Stomach (tissue), 9 donors: ENCODE measurements around the gene MND1. TPM values are rescaled to one million over a fixed set of nuclear protein-coding genes. Genes with fewer than 3 reads are reported as not detected.

Source experiments
- DNase-seq, 2 donors: peaks; one replicate each; pipeline versions ENCODE4 v3.0.0 to v3.0.0-alpha.2; 2013 to 2019
- H3K27ac ChIP-seq, 5 donors: fragments of 200-600 bp in 4 of 5; sonication (generic) in 4 of 5; one replicate each; pipeline ENCODE4 v1.5.1; 2013 to 2019; ENCODE audit warnings: mild to moderate bottlenecking in 1 of 5, moderate library complexity in 1 of 5
- H3K27me3 ChIP-seq, 3 donors: fragments of 200-600 bp; sonication (generic); one replicate each; pipeline ENCODE4 v1.5.1; 2017 to 2019; ENCODE audit warnings: mixed run types in 1 of 3
- H3K36me3 ChIP-seq, 4 donors: fragments of 200-600 bp; sonication (generic); 1 replicate in 3 of 4; 2 replicates in 1 of 4; pipeline ENCODE4 v1.5.1; 2016 to 2019
- H3K4me1 ChIP-seq, 4 donors: fragments of 200-600 bp; sonication (generic); one replicate each; pipeline ENCODE4 v1.5.1; 2016 to 2019
- H3K4me3 ChIP-seq, 4 donors: fragments of 200-600 bp; sonication (generic) in 3 of 4; one replicate each; pipeline ENCODE4 v1.5.1; 2016 to 2019; ENCODE audit warnings: mild to moderate bottlenecking in 1 of 4
- H3K9me3 ChIP-seq, 4 donors: fragments of 200-600 bp; sonication (generic); one replicate each; pipeline ENCODE4 v1.5.1; 2016 to 2019
- CTCF ChIP-seq, 7 experiments: fragments of 450-650 bp in 4 of 7; fragments of 200-600 bp in 3 of 7; sonication (generic) in 3 of 7; IDR thresholded peaks; one replicate each; pipeline ENCODE4 v1.5.1; 2016 to 2019; ENCODE audit warnings: antibody characterized with exemption in 7 of 7, control low read depth in 2 of 7, mild to moderate bottlenecking in 1 of 7
- EP300 ChIP-seq: sonication (generic); formaldehyde crosslinking; IDR thresholded peaks from one replicate; pipeline ENCODE4 v1.6.1; 2017; ENCODE audit warnings: antibody characterized with exemption
- POLR2A ChIP-seq, 4 donors: fragments of 450-650 bp; IDR thresholded peaks; one replicate each; pipeline ENCODE4 v1.6.1; 2016; ENCODE audit warnings: antibody characterized with exemption in 4 of 4, control low read depth in 2 of 4, mild to moderate bottlenecking in 1 of 4, moderate library complexity in 1 of 4
- POLR2AphosphoS5 ChIP-seq, 3 donors: sonication (generic); formaldehyde crosslinking; IDR thresholded peaks; one replicate each; pipeline ENCODE4 v1.6.1; 2016; ENCODE audit warnings: antibody characterized with exemption in 3 of 3
- WGBS, 5 donors: extraction: QIAGEN DNeasy Blood & Tissue Kit in 3 of 5; methylation state at CpG; one replicate each; pipeline versions ENCODE4 v1.1.5 to v1.1.7; 2013 to 2018; 5-methylcytosine and 5-hydroxymethylcytosine counted together
- intact Hi-C: fragments of 100-400 bp; cut with DNase I; formaldehyde crosslinking; loops from one replicate; pipeline ENCODE4 v1.15.1; 2023; ENCODE audit warnings: low total_unique reads
- polyA plus RNA-seq, 3 donors: library from polyadenylated mRNA; stranded (reverse); fragments of 200-250 nt; gene quantifications; one replicate each; pipeline ENCODE4 v1.2.3, GENCODE V29; 2013
- total RNA-seq, 5 donors: library from RNA; depleted of rRNA; stranded (reverse); fragments of >200 nt; gene quantifications; one replicate each; pipeline versions ENCODE4 v1.1.0 to v1.2.3, GENCODE V29; 2014 to 2016
- donor health status: healthy with polysubstance abuse.
- donor health status: Bipolar disorder and iron deficiency.
- donor health status: healthy.

MND1 gene
- total and polyA plus RNA-seq, 8 donors: 1.1 to 5.9 (median 4.4) TPM; not detected in 3

- no peaks in the 10 kb centered on the region for H3K36me3 ChIP-seq
- no peaks in the 10 kb centered on the region for H3K9me3 ChIP-seq
- intact Hi-C loops: no loop called here
- H3K27ac ChIP-seq: no peak overlapping the region
- H3K4me1 ChIP-seq: no peaks in the 10 kb centered on the region
- TF ChIP-seq POLR2AphosphoS5 (IDR thresholded peaks at IDR 0.05) (no peak), CTCF (IDR thresholded peaks at IDR 0.05) (no peak), POLR2A (IDR thresholded peaks at IDR 0.05) (no peak), EP300 (no peak)
- 94 to 97% (median 96%) methylated on average over 3 of the region's 3 CpGs for WGBS, 5 donors
- H3K4me3 ChIP-seq: no peak overlapping the region
- H3K27me3 ChIP-seq: no peaks in the 10 kb centered on the region
- DNase-seq: no peak
Measured at GRCh38 chr4:153399358-153399757, 54.9 kb downstream of the MND1 start.

GRCh38 chr4:153401501-153401900, 57.0 kb downstream of the MND1 start:
- TF ChIP-seq POLR2AphosphoS5 (IDR thresholded peaks at IDR 0.05) (no peak), EP300 (no peak), POLR2A (IDR thresholded peaks at IDR 0.05) (no peak), CTCF (IDR thresholded peaks at IDR 0.05) (no peak)
- WGBS, 5 donors: 86 to 100% (median 96%) methylated on average over 1 of the region's 1 CpG
- no peaks in the 10 kb centered on the region for H3K9me3 ChIP-seq
- no peaks in the 10 kb centered on the region for H3K27me3 ChIP-seq
- no peak overlapping the region for H3K27ac ChIP-seq
- H3K4me3 ChIP-seq: no peak overlapping the region
- no peaks in the 10 kb centered on the region for H3K36me3 ChIP-seq
- no peak for DNase-seq
- intact Hi-C loops: no loop called here
- H3K4me1 ChIP-seq: no peaks in the 10 kb centered on the region

GRCh38 chr4:153402366-153402765, 57.9 kb downstream of the MND1 start:
- TF ChIP-seq POLR2A (IDR thresholded peaks at IDR 0.05) (no peak), POLR2AphosphoS5 (IDR thresholded peaks at IDR 0.05) (no peak), EP300 (no peak)
- H3K36me3 ChIP-seq: no peaks in the 10 kb centered on the region
- intact Hi-C loops: no loop called here
- no peak for DNase-seq
- H3K9me3 ChIP-seq: no peaks in the 10 kb centered on the region
- H3K4me1 ChIP-seq: no peaks in the 10 kb centered on the region
- H3K27ac ChIP-seq: no peak overlapping the region
- H3K27me3 ChIP-seq: no peaks in the 10 kb centered on the region
- no peak overlapping the region for H3K4me3 ChIP-seq
- 71 to 91% (median 81%) methylated on average over 2 of the region's 2 CpGs for WGBS, 5 donors

GRCh38 chr4:153403726-153404125, 59.2 kb downstream of the MND1 start:
- no peak for DNase-seq
- TF ChIP-seq POLR2AphosphoS5 (IDR thresholded peaks at IDR 0.05) (no peak), CTCF (IDR thresholded peaks at IDR 0.05) (no peak), POLR2A (IDR thresholded peaks at IDR 0.05) (no peak), EP300 (no peak)
- Histone ChIP-seq H3K27ac (no peak overlapping the region), H3K4me3 (no peak overlapping the region), H3K27me3 (no peaks in the 10 kb centered on the region), H3K4me1 (no peaks in the 10 kb centered on the region), H3K9me3 (no peaks in the 10 kb centered on the region), H3K36me3 (no peaks in the 10 kb centered on the region)
- 93 to 100% (median 98%) methylated on average over 1 of the region's 1 CpG for WGBS, 5 donors
- intact Hi-C loops: no loop called here

GRCh38 chr4:153407906-153408305, 63.4 kb downstream of the MND1 start:
- DNase-seq: no peak
- H3K36me3 ChIP-seq: no peaks in the 10 kb centered on the region
- 91 to 100% (median 98%) methylated on average over 3 of the region's 3 CpGs for WGBS, 5 donors
- peaks cover 0 to 12% (median 4%) of the 10 kb centered on the region in 4 donors for H3K4me1 ChIP-seq
- H3K27ac ChIP-seq: no peak overlapping the region
- H3K4me3 ChIP-seq: no peak overlapping the region
- H3K9me3 ChIP-seq: no peaks in the 10 kb centered on the region
- intact Hi-C loops: no loop called here
- H3K27me3 ChIP-seq: no peaks in the 10 kb centered on the region
- no peak for TF ChIP-seq EP300
- no peak for TF ChIP-seq CTCF (IDR thresholded peaks at IDR 0.05)
- TF ChIP-seq POLR2AphosphoS5 (IDR thresholded peaks at IDR 0.05): no peak
- TF ChIP-seq POLR2A (IDR thresholded peaks at IDR 0.05): no peak
